KMS-11 (cell line): ENCODE measurements around the gene LDHAL6A.

Experiments used
- H2AFZ ChIP-seq: fragments of 200-600 bp; sonication (generic); 2 replicates; pipeline ENCODE4 v1.6.1; 2016; ENCODE audit warnings: antibody characterized with exemption, mixed run types, low read depth
- H3K27ac ChIP-seq: fragments of 200-600 bp; sonication (generic); 2 replicates; pipeline ENCODE4 v1.6.1; 2016; ENCODE audit warnings: mild to moderate bottlenecking, mixed run types
- H3K27me3 ChIP-seq: fragments of 200-600 bp; sonication (generic); 2 replicates; pipeline ENCODE4 v1.6.1; 2017; ENCODE audit warnings: mild to moderate bottlenecking, low read depth, mixed run types, moderate library complexity; ENCODE audit not compliant: insufficient read depth
- H3K36me3 ChIP-seq: fragments of 200-600 bp; sonication (generic); 2 replicates; pipeline ENCODE4 v1.6.1; 2017; ENCODE audit warnings: mild to moderate bottlenecking, mixed run types; ENCODE audit not compliant: insufficient read depth
- H3K4me1 ChIP-seq: fragments of 200-600 bp; sonication (generic); 2 replicates; pipeline ENCODE4 v1.6.1; 2016; ENCODE audit warnings: mild to moderate bottlenecking, low read depth, mixed run types; ENCODE audit not compliant: poor library complexity, severe bottlenecking
- H3K4me2 ChIP-seq: fragments of 200-600 bp; sonication (generic); 2 replicates; pipeline ENCODE4 v1.7.0; 2016; ENCODE audit warnings: mild to moderate bottlenecking, mixed run types
- H3K4me3 ChIP-seq: fragments of 200-600 bp; sonication (generic); IDR thresholded peaks from 2 replicates; pipeline ENCODE4 v1.6.1; 2017; ENCODE audit warnings: low read depth, low read length, mixed read lengths; ENCODE audit not compliant: insufficient read depth
- H3K79me2 ChIP-seq: fragments of 200-600 bp; sonication (generic); 2 replicates; pipeline ENCODE4 v1.6.1; 2016; ENCODE audit warnings: low read depth, mixed run types; ENCODE audit not compliant: insufficient read depth
- H3K9ac ChIP-seq: fragments of 200-600 bp; sonication (generic); 2 replicates; pipeline ENCODE4 v1.6.1; 2016; ENCODE audit warnings: mild to moderate bottlenecking, mixed run types
- H4K20me1 ChIP-seq: fragments of 200-600 bp; sonication (generic); 2 replicates; pipeline ENCODE4 v1.6.1; 2016; ENCODE audit warnings: mild to moderate bottlenecking, mixed run types; ENCODE audit not compliant: insufficient read depth
- TF ChIP-seq, protein P1 (sequence below): fragments of 200-600 bp; sonication (generic); conservative IDR thresholded peaks from 2 replicates; pipeline ENCODE4 v1.6.1; 2017; ENCODE audit warnings: low read depth, mild to moderate bottlenecking, antibody characterized with exemption, low read length, moderate library complexity, mixed read lengths

LDHAL6A gene

DNA sequence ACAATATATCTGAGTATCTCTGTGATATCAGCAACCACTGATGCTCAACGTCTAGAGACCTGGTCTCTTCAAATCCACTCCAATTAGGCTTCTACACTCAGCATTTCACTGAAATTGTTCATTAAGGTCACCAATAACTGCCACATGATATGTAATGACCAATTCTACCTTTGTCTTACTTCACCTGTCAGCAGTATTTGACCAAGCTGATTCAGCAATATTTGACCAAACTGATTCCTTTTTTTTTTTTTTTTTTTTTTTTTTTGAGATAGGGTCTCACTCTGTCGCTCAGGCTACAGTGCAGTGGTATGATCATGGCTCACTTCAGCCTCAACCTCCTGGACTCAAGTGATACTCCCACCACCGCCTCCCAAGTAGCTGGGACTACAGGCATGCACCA, 65.5 kb downstream of the LDHAL6A start:
- TF ChIP-seq, protein P1, sequence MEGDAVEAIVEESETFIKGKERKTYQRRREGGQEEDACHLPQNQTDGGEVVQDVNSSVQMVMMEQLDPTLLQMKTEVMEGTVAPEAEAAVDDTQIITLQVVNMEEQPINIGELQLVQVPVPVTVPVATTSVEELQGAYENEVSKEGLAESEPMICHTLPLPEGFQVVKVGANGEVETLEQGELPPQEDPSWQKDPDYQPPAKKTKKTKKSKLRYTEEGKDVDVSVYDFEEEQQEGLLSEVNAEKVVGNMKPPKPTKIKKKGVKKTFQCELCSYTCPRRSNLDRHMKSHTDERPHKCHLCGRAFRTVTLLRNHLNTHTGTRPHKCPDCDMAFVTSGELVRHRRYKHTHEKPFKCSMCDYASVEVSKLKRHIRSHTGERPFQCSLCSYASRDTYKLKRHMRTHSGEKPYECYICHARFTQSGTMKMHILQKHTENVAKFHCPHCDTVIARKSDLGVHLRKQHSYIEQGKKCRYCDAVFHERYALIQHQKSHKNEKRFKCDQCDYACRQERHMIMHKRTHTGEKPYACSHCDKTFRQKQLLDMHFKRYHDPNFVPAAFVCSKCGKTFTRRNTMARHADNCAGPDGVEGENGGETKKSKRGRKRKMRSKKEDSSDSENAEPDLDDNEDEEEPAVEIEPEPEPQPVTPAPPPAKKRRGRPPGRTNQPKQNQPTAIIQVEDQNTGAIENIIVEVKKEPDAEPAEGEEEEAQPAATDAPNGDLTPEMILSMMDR = no peak
- H3K79me2 ChIP-seq = peaks cover 24% of the 10 kb centered on the region

DNA sequence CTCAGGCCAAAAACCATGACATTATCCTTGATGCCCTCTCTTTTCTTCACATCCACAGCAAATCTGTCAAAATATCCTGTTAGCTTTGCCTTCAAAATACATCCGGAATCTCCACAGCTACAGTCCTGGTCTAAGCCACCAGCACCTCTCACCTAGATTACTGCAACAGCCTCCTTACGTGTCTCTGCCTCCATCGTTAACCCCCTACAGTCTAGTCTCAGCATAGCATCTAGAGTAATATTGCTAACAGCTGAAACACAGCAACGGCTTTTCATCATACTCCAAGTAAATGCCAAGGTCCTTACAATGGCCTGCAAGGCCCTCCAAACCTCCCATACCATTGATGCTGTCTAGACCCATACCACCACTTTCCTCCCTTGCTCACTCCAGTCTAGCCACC, 66.7 kb downstream of the LDHAL6A start:
- Histone ChIP-seq H4K20me1 (0 out of 2 replicates have a peak, but pooled peaks cover 3% of the 10 kb centered on the region), H3K27ac (no peak overlapping the region), H3K4me1 (peaks cover 5% of the 10 kb centered on the region), H3K36me3 (no peaks in the 10 kb centered on the region), H3K27me3 (no peaks in the 10 kb centered on the region), H3K9ac (no peak overlapping the region), H3K79me2 (peaks cover 36% of the 10 kb centered on the region), H2AFZ (no peak overlapping the region), H3K4me3 (no peak overlapping the region), H3K4me2 (no peak overlapping the region)
- TF ChIP-seq, protein P1 = no peak

More for the DNA sequence above, 65.5 kb downstream of the LDHAL6A start:
- Histone ChIP-seq H3K9ac (no peak overlapping the region), H3K4me3 (no peak overlapping the region), H2AFZ (no peak overlapping the region), H3K4me2 (no peak overlapping the region), H3K4me1 (peaks cover 5% of the 10 kb centered on the region), H3K27me3 (no peaks in the 10 kb centered on the region), H3K36me3 (no peaks in the 10 kb centered on the region), H4K20me1 (0 out of 2 replicates have a peak, but pooled peaks cover 3% of the 10 kb centered on the region), H3K27ac (no peak overlapping the region)

DNA sequence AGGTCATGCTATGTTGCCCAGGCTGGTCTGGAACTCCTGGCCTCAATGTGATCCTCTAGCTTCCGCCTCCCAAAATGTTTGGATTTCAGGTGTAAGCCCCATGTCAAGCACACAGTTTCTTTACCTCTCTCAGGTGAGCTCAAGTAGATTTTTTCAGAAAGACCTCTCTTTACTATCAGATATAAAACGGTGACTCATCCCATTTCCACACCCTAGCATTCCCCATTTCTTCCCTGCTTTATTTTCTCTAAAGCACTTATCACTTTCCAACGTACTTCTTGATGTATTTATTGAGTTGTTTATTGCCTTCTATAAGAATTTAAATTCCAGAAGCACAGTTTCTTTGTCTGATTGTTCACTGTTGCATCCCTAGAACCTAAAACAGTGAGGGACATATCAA, 67.4 kb downstream of the LDHAL6A start:
- TF ChIP-seq, protein P1 = no peak
- no peaks in the 10 kb centered on the region for H3K27me3 ChIP-seq
- peaks cover 38% of the 10 kb centered on the region for H3K79me2 ChIP-seq
- no peak overlapping the region for H3K27ac ChIP-seq
- no peak overlapping the region for H2AFZ ChIP-seq
- H3K36me3 ChIP-seq = no peaks in the 10 kb centered on the region
- 0 out of 2 replicates have a peak, but pooled peaks cover 3% of the 10 kb centered on the region for H4K20me1 ChIP-seq
- no peak overlapping the region for H3K4me2 ChIP-seq
- H3K4me3 ChIP-seq = no peak overlapping the region
- peaks cover 12% of the 10 kb centered on the region for H3K4me1 ChIP-seq
- H3K9ac ChIP-seq = no peak overlapping the region

DNA sequence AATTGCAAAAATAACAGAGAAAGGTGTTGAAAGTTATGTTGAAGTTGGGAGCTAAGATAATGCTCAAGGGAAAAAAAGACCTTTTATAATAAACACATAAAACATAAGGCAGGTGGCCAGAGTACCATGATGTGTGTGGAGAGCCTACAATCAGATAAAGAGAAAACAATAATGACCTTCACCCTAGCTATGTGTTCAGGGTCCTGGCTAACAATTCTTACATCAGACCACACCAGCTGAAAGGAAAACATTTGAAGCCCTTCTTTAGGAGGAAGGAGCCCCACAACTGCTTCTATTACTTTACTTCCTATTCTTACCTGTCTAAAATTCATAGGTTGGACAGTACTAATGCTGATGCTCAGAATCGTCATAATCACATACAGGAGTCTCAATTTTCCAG, 68.6 kb downstream of the LDHAL6A start:
- Histone ChIP-seq H3K36me3 (no peaks in the 10 kb centered on the region), H3K4me3 (no peak overlapping the region), H3K4me2 (no peak overlapping the region), H2AFZ (no peak overlapping the region), H3K4me1 (peaks cover 14% of the 10 kb centered on the region), H3K9ac (no peak overlapping the region), H3K27ac (no peak overlapping the region), H3K79me2 (peaks cover 38% of the 10 kb centered on the region), H3K27me3 (no peaks in the 10 kb centered on the region), H4K20me1 (0 out of 2 replicates have a peak, but pooled peaks cover 3% of the 10 kb centered on the region)
- TF ChIP-seq, protein P1 = no peak
